Central memory CD8-positive, alpha-beta T cell (primary cell): ENCODE results near the gene MYL10.

Experiments
- ATAC-seq: fragments of 150-1000 bp; cut with Tn5 transposase; replicated peaks from 2 replicates; pipeline ENCODE4 v1.10.0; 2022; ENCODE audit warnings: mild to moderate bottlenecking, moderate FRiP score, moderate number of reproducible peaks; ENCODE audit not compliant: poor library complexity, severe bottlenecking; ENCODE audit errors: extremely low read depth
- DNase-seq, 2 donors: peaks; one replicate each; pipeline ENCODE4 v3.0.0; 2021; ENCODE audit warnings: low spot score in 2 of 2
- H3K27ac Mint-ChIP-seq: one replicate; pipeline ENCODE4 v1.8.0; 2022; ENCODE audit warnings: low read depth, mild to moderate bottlenecking, moderate library complexity, mixed read lengths
- H3K27me3 Mint-ChIP-seq: one replicate; pipeline ENCODE4 v1.8.0; 2022; ENCODE audit warnings: mixed read lengths
- H3K36me3 Mint-ChIP-seq: one replicate; pipeline ENCODE4 v1.8.0; 2022; ENCODE audit warnings: mild to moderate bottlenecking, moderate library complexity, mixed read lengths; ENCODE audit not compliant: insufficient read depth
- H3K4me1 Mint-ChIP-seq: one replicate; pipeline ENCODE4 v1.8.0; 2022; ENCODE audit warnings: mixed read lengths
- H3K4me3 Mint-ChIP-seq: one replicate; pipeline ENCODE4 v1.8.0; 2022; ENCODE audit warnings: mild to moderate bottlenecking, moderate library complexity, mixed read lengths
- H3K9me3 Mint-ChIP-seq: one replicate; pipeline ENCODE4 v1.8.0; 2022; ENCODE audit warnings: mixed read lengths

Gene MYL10

DNA sequence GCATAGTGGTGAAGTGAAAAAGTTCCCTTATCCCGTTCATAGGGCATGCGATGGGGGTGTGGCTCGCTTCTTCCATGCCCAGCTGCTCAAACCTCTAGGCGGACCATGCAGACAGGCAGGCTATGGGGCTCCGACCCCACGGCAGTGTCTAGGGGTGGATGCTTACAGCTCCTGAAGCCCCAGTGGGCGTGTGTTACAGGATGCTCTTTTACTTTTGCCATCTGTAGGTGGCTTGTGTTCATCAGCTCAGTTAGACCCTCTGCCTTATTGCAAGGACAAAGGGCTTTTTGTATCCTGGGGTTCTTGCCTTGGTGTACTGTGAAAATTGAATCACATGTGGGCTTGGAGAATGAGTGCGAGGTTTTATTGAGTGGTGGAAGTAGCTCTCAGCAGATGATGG lies at the start of gene MYL10:
MYL10 (minus strand) TSS at position 126 of the 400 bp plus-strand sequence. CDS start 178 bp downstream, outside the sequence.
- peaks cover 5% of the 10 kb centered on the region for H3K4me1 Mint-ChIP-seq

DNA sequence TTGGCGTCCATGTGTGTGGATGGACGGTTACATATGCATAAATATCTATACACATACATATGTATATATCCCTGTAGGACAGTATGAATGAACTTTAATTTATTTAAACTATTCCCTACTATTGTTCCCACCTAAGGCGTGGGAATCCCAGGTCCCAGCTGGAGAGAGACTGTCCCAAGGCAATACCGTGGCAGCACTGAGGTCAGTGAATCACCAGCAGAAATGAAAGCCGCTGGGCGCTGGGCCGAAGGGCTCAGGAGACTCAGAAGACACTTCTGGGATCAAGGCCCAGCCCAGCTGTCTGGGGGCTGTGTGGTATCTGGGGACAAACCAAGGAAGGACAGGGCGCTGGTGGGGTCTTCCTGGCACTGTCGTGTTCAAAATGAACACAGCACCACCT lies 49.6 kb upstream of the MYL10 start:
- H3K27ac Mint-ChIP-seq: no peak overlapping the region
- peaks cover 9% of the 10 kb centered on the region for H3K27me3 Mint-ChIP-seq
- H3K4me3 Mint-ChIP-seq: no peak overlapping the region
- DNase-seq: no peak
- H3K36me3 Mint-ChIP-seq: peaks cover 2% of the 10 kb centered on the region
- ATAC-seq: no peak
- no peaks in the 10 kb centered on the region for H3K9me3 Mint-ChIP-seq
- H3K4me1 Mint-ChIP-seq: no peaks in the 10 kb centered on the region

More for the DNA sequence above, at the start of gene MYL10:
- DNase-seq (no peak), ATAC-seq (no peak)
- Mint-ChIP-seq H3K27me3 (peaks cover 48% of the 10 kb centered on the region), H3K9me3 (no peaks in the 10 kb centered on the region), H3K27ac (no peak within 1 kb of the TSS), H3K4me3 (no peak within 1 kb of the TSS), H3K36me3 (no peaks in the 10 kb centered on the region)

GRCh38 chr7:101677797-101678479 lies 48.8 kb upstream of the MYL10 start:
- H3K9me3 Mint-ChIP-seq: no peaks in the 10 kb centered on the region
- peaks cover 9% of the 10 kb centered on the region for H3K27me3 Mint-ChIP-seq
- H3K4me1 Mint-ChIP-seq: no peaks in the 10 kb centered on the region
- H3K27ac Mint-ChIP-seq: no peak overlapping the region
- DNase-seq: no peak
- no peak for ATAC-seq
- H3K4me3 Mint-ChIP-seq: no peak overlapping the region
- peaks cover 2% of the 10 kb centered on the region for H3K36me3 Mint-ChIP-seq

DNA sequence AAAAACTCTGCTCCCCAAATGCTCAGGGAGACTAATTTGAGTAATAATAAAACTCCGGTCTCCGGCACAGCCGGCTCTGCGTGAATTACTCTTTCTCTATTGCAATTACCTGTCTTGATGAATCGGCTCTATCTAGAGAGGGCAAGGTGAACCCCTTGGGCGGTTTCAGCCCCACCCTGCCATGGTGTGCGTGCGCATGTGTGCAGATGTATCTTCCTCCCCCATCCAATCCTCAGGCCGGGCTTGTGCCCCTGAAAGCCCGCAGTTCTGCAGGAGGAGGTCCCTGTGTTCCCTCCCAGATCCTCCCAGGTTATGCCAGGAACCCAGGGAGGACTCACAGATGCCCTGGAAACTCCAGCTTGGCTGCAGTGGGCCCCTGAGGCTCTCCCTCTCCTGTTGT lies 48.3 kb upstream of the MYL10 start:
- Mint-ChIP-seq H3K4me3 (no peak overlapping the region), H3K27me3 (peaks cover 9% of the 10 kb centered on the region), H3K4me1 (no peaks in the 10 kb centered on the region), H3K36me3 (peaks cover 2% of the 10 kb centered on the region), H3K9me3 (no peaks in the 10 kb centered on the region), H3K27ac (no peak overlapping the region)
- DNase-seq (no peak), ATAC-seq (no peak)

GRCh38 chr7:101676956-101677355 lies 47.9 kb upstream of the MYL10 start:
- ATAC-seq (no peak), DNase-seq (no peak)
- Mint-ChIP-seq H3K4me1 (no peaks in the 10 kb centered on the region), H3K27ac (no peak overlapping the region), H3K4me3 (no peak overlapping the region), H3K27me3 (peaks cover 9% of the 10 kb centered on the region), H3K36me3 (peaks cover 2% of the 10 kb centered on the region), H3K9me3 (no peaks in the 10 kb centered on the region)

- ATAC-seq (no peak), DNase-seq (no peak)
- Mint-ChIP-seq H3K36me3 (peaks cover 2% of the 10 kb centered on the region), H3K27me3 (peaks cover 9% of the 10 kb centered on the region), H3K27ac (no peak overlapping the region), H3K4me3 (no peak overlapping the region), H3K9me3 (no peaks in the 10 kb centered on the region), H3K4me1 (no peaks in the 10 kb centered on the region)
Measured at GRCh38 chr7:101676062-101676598, 47.0 kb upstream of the MYL10 start.

DNA sequence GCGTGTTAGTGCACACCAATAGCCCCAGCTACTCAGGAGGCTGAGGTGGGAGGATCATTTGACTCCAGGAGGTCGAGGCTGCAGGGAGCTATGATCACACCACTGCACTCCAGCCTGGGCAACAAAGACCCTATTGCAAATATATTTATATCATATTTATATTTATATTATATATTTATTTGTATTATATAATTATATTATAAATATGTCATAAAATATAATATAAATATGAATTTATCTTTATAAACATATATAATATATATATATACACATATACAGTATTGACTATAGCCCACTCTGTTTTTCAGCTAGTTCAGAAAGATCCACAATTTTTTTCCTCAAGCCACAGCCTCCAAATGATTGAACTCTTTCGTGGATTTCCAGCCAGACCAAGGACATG lies 45.3 kb upstream of the MYL10 start:
- H3K27ac Mint-ChIP-seq: no peak overlapping the region
- H3K4me3 Mint-ChIP-seq: no peak overlapping the region
- H3K27me3 Mint-ChIP-seq: peaks cover 9% of the 10 kb centered on the region
- DNase-seq (no peak), ATAC-seq (no peak)
- no peaks in the 10 kb centered on the region for H3K4me1 Mint-ChIP-seq
- H3K9me3 Mint-ChIP-seq: no peaks in the 10 kb centered on the region
- H3K36me3 Mint-ChIP-seq: peaks cover 2% of the 10 kb centered on the region

- DNase-seq (no peak), ATAC-seq (no peak)
- Mint-ChIP-seq H3K4me3 (no peak overlapping the region), H3K36me3 (peaks cover 2% of the 10 kb centered on the region), H3K4me1 (no peaks in the 10 kb centered on the region), H3K27me3 (peaks cover 9% of the 10 kb centered on the region), H3K9me3 (no peaks in the 10 kb centered on the region), H3K27ac (no peak overlapping the region)
Measured at GRCh38 chr7:101673951-101674350, 44.9 kb upstream of the MYL10 start.

- Mint-ChIP-seq H3K36me3 (peaks cover 2% of the 10 kb centered on the region), H3K27me3 (peaks cover 9% of the 10 kb centered on the region), H3K27ac (no peak overlapping the region), H3K4me1 (no peaks in the 10 kb centered on the region), H3K4me3 (no peak overlapping the region), H3K9me3 (no peaks in the 10 kb centered on the region)
- ATAC-seq: no peak
- no peak for DNase-seq
Measured at GRCh38 chr7:101673315-101673714, 44.2 kb upstream of the MYL10 start.

DNA sequence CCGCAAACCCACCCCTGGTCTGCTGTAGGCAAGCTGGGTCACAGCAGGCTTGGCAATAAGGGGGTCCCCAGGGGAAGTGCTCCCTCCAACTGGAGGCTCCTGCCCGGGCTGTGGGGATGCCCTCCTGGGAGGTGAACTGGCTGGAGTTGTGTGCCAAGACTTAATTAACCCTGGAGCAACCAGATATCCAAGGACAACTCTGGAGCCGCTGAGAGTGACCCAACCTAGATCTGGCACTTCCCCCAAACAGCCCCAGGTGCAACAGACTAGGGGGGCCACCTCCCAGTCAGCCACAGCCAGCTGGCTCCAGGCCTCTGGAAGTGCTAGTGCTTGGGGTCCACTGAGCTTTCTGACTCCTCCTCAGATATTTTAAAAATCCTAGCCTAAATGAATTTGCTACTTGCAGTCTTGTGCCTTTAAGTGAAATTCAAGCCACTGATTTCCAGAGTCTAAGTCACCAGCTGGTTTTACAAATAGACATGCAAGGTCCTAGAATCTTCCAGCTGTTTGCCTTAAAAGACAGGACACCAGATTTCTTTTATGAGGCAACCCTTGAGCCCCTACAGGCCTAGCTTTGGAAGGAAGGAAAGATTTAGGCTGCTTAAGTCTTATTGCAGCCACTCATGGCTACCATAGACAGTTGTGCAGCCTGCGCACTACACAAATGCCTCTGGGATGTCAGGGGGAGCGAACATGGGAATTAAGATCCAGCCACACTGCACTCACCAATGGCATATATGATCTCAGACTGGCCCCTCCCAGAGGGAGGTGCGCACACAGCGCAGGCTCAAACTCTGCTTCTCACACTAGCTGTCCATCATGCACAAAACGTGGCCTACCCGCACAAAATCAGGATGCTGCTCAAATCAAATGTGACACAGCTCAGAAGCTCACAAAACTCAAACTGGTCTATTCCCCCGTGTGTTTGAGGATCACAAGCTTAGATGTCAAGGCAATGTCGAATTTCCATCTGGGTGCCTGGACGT lies 42.6 kb upstream of the MYL10 start:
- no peak overlapping the region for H3K4me3 Mint-ChIP-seq
- no peaks in the 10 kb centered on the region for H3K27me3 Mint-ChIP-seq
- no peaks in the 10 kb centered on the region for H3K9me3 Mint-ChIP-seq
- no peak for DNase-seq
- no peak for ATAC-seq
- no peaks in the 10 kb centered on the region for H3K4me1 Mint-ChIP-seq
- no peak overlapping the region for H3K27ac Mint-ChIP-seq
- peaks cover 2% of the 10 kb centered on the region for H3K36me3 Mint-ChIP-seq

DNA sequence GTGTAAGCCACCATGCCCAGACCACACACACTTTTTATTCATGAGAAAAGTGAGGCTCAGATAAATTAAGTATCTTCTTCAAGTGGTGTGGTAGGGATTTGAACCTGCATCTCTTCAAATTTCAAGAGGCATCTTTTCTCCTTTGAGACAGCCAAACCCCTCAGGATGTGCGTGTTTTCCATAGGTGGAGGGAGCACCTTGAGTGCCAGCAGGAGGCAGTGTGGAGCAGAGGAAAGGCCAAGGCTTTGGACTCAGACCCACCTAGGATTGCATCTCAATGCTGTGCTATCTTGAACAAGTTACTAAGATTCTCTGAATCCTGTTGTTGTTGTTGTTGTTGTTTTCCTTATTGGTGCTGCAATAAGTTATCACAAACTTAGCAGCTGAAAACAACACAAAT lies 40.2 kb upstream of the MYL10 start:
- Mint-ChIP-seq H3K4me1 (no peaks in the 10 kb centered on the region), H3K27ac (no peak overlapping the region), H3K4me3 (no peak overlapping the region), H3K27me3 (peaks cover 20% of the 10 kb centered on the region), H3K9me3 (no peaks in the 10 kb centered on the region), H3K36me3 (no peaks in the 10 kb centered on the region)
- ATAC-seq (no peak), DNase-seq (no peak)

GRCh38 chr7:101668726-101669125 lies 39.6 kb upstream of the MYL10 start:
- no peak overlapping the region for H3K27ac Mint-ChIP-seq
- H3K4me1 Mint-ChIP-seq: no peaks in the 10 kb centered on the region
- DNase-seq (no peak), ATAC-seq (no peak)
- H3K36me3 Mint-ChIP-seq: no peaks in the 10 kb centered on the region
- H3K9me3 Mint-ChIP-seq: no peaks in the 10 kb centered on the region
- H3K27me3 Mint-ChIP-seq: peaks cover 20% of the 10 kb centered on the region
- H3K4me3 Mint-ChIP-seq: no peak overlapping the region
